ENCODE measurements around the gene RFLNA.

GRCh38 chr12:124312601-124313000 lies 17.7 kb downstream of the RFLNA start:
- no peak for TF ChIP-seq CTCF (IDR thresholded peaks at IDR 0.05)
- TF ChIP-seq POLR2AphosphoS5 (IDR thresholded peaks at IDR 0.05; ENCODE audit: low read depth, low read length): no peak
- no peak for TF ChIP-seq SIN3A (IDR thresholded peaks at IDR 0.05; ENCODE audit: borderline replicate concordance, insufficient read depth, low read depth, low read length)
